Measurements from ENCODE around the gene TMTC2. TPM values are rescaled to one million over a fixed set of nuclear protein-coding genes. Genes with fewer than 3 reads are reported as not detected.

TMTC2 gene
- total and polyA plus RNA-seq, 10 of the 15 experiments (the other 5 are each of a cell fraction or from before 2014, with no cell fraction given) = 0.14 to 9.7 (median 1.2) TPM

DNA sequence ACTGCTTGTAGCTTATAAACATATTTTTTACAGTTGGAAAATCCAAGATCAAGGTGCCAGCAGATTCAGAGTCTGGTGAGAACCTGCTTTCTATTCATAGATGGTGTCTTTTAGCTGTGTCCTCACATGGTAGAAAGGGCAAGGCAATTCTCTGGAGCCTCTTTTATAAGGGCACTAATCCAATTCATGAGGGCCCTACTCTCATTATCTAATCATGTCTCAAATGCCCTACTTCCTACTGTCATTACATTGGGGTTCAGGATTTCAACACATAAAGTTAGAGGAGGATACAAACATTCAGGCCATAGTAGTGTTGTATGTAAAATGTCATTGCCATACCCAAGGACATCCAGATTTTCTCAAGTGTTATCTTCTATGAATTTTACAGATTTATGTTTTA is 496.4 kb downstream of the TMTC2 start:
- no peaks in the 10 kb centered on the region for H3K9me3 ChIP-seq (replicated peaks; ENCODE audit: control insufficient read depth, insufficient read depth, low read length)

More for the DNA sequence above, 496.4 kb downstream of the TMTC2 start:
- ATAC-seq (no peak), DNase-seq (ENCODE audit: low read depth, low spot score) (no peak), FAIRE-seq (no peak)
- no peaks in the 10 kb centered on the region for H3K36me3 ChIP-seq (ENCODE audit: control insufficient read depth in 2 of 2, insufficient read depth in 2 of 2, low read length in 1 of 2)
- H3K27me3 ChIP-seq (replicated peaks in 1 of 2; ENCODE audit: control insufficient read depth in 2 of 2, insufficient read depth in 2 of 2, low read length in 1 of 2) = no peaks in the 10 kb centered on the region
- no peak overlapping the region for H3K4me2 ChIP-seq (ENCODE audit: control insufficient read depth, insufficient read depth)
- TF ChIP-seq EED (IDR thresholded peaks at IDR 0.05; ENCODE audit: low read depth) = no peak
- no peak for TF ChIP-seq POLR2AphosphoS2 (IDR thresholded peaks at IDR 0.05; ENCODE audit: low read depth, low read length)
- RAD21 ChIA-PET (ENCODE audit: unreplicated experiment) = no interaction called here
- H2AFZ ChIP-seq (ENCODE audit: control insufficient read depth, low read depth, low read length) = no peak overlapping the region
- in situ Hi-C loops (cut with MboI) = no loop called here
- POLR2A ChIA-PET = no interaction called here
- H3K4me1 ChIP-seq (ENCODE audit: control insufficient read depth, insufficient read depth, low read length) = no peaks in the 10 kb centered on the region
- H3K9ac ChIP-seq (ENCODE audit: control insufficient read depth, insufficient read depth, low read length) = no peak overlapping the region
- H3K27ac ChIP-seq (ENCODE audit: control insufficient read depth, insufficient read depth) = no peak overlapping the region
- intact Hi-C loops (cut with micrococcal nuclease; ENCODE audit: unreplicated experiment) = no loop called here
- H3K79me2 ChIP-seq (ENCODE audit: control insufficient read depth, insufficient read depth, low read length) = no peaks in the 10 kb centered on the region
- no peaks in the 10 kb centered on the region for H4K20me1 ChIP-seq (ENCODE audit: control insufficient read depth, insufficient read depth)
- SMC1A ChIA-PET (ENCODE audit: uncharacterized antibody, unreplicated experiment) = no interaction called here
- CTCF ChIA-PET = no interaction called here
- H3K4me3 ChIP-seq = no peak overlapping the region
- BruUV-seq (replicated peaks) = no TSS peak

Small RNA genes lying within 50 kb of the gene (small RNA-seq; reads per million reads assigned to genes)
- gene RNU6-977P = not detected

All from GM12878 (cell line).